K562 (cell line): ENCODE results near the gene NAA10. TPM values are rescaled to one million over a fixed set of nuclear protein-coding genes. Genes with fewer than 3 reads are reported as not detected.

Experiments used
- BRF2 ChIP-seq: IDR thresholded peaks from 3 replicates; pipeline ENCODE4 v1.6.1; 2011; ENCODE audit warnings: borderline replicate concordance, mild to moderate bottlenecking; ENCODE audit not compliant: insufficient read length, insufficient read depth
- CTCF ChIP-seq, 3 experiments: IDR thresholded peaks in 2 of 3; conservative IDR thresholded peaks in 1 of 3; 2 replicates each; pipeline ENCODE4 v1.5.1; 2011 to 2012; ENCODE audit warnings: low read length in 3 of 3, mild to moderate bottlenecking in 3 of 3, control low read depth in 2 of 3, improper control_type of control experiment in 1 of 3, inconsistent platforms in 1 of 3, low read depth in 1 of 3, mixed read lengths in 1 of 3, moderate library complexity in 1 of 3; ENCODE audit not compliant: insufficient read depth in 2 of 3
- ELK1 ChIP-seq: sonication (generic); formaldehyde crosslinking; IDR thresholded peaks from 2 replicates; pipeline ENCODE4 v1.8.1; 2022; ENCODE audit warnings: missing genetic modification reagents
- JUNB ChIP-seq: fragments of 450-650 bp; formaldehyde crosslinking; conservative IDR thresholded peaks from 2 replicates; pipeline ENCODE4 v1.4.0; 2020; ENCODE audit warnings: mild to moderate bottlenecking
- MAFF ChIP-seq: IDR thresholded peaks from 2 replicates; pipeline ENCODE4 v1.6.1; 2012; ENCODE audit warnings: low read length, improper control_type of control experiment
- MBD1 ChIP-seq: fragments of 250-450 bp; sonication (Bioruptor Pico); IDR thresholded peaks from 2 replicates; pipeline ENCODE4 v1.8.0; 2022; ENCODE audit warnings: inconsistent platforms
- PPARD ChIP-seq: fragments of 250-450 bp; sonication (Bioruptor Pico); IDR thresholded peaks from 2 replicates; pipeline ENCODE4 v1.8.0; 2022; ENCODE audit warnings: inconsistent platforms, mild to moderate bottlenecking, moderate library complexity
- RBM14 ChIP-seq: fragments of 200-400 bp; formaldehyde crosslinking; IDR thresholded peaks from 2 replicates; pipeline ENCODE4 v1.6.1; 2018; ENCODE audit warnings: low read depth, mild to moderate bottlenecking, low read length, moderate library complexity, borderline replicate concordance; ENCODE audit not compliant: insufficient read depth
- RFX1 ChIP-seq: fragments of 450-650 bp; IDR thresholded peaks from 2 replicates; pipeline ENCODE4 v1.6.1; 2016; ENCODE audit warnings: mild to moderate bottlenecking, moderate library complexity
- ZNF398 ChIP-seq: fragments of 250-450 bp; sonication (Bioruptor Pico); IDR thresholded peaks from 2 replicates; pipeline ENCODE4 v1.8.0; 2021; ENCODE audit warnings: moderate library complexity, mild to moderate bottlenecking, inconsistent platforms
- ZNF518B ChIP-seq: fragments of 250-450 bp; sonication (Bioruptor Pico); IDR thresholded peaks from 2 replicates; pipeline ENCODE4 v1.5.0; 2021; ENCODE audit warnings: mild to moderate bottlenecking, moderate library complexity
- polyA plus RNA-seq, 8 experiments: library from polyadenylated mRNA; depleted of rRNA in 4 of 8; stranded (reverse) in 5 of 8; unstranded in 3 of 8; fragments of >200 nt; fragmentation: Nextera tagmentation in 2 of 8; fragmentation: Illumina TruSeq in 1 of 8; extraction: Ambion mirVana in 2 of 8; extraction: Trizol in 1 of 8; gene quantifications; 2 replicates each; pipeline versions ENCODE4 v1.2.1 to v1.2.3, GENCODE V29; 2011 to 2014; ENCODE audit warnings: inconsistent platforms in 1 of 8, missing spikeins in 1 of 8
- total RNA-seq, 7 experiments: library from RNA; depleted of rRNA in 6 of 7; stranded (reverse); fragments of >200 nt in 6 of 7; fragmentation: Illumina TruSeq in 2 of 7; extraction: Trizol in 2 of 7; gene quantifications; 2 replicates each; pipeline versions ENCODE4 v1.2.1 to v1.2.3, GENCODE V29; 2011 to 2021; ENCODE audit warnings: low replicate concordance in 1 of 7

The NAA10 gene
- total and polyA plus RNA-seq, 9 of the 15 experiments (the other 6 are each of a cell fraction or from before 2014, with no cell fraction given) = 11.1 to 250 (median 134) TPM

- 0 out of 2 replicates have a peak, but pooled peaks have one; percentile 26 for TF ChIP-seq MBD1 (CRISPR knock-in tag)
- TF ChIP-seq ELK1 (CRISPR knock-in tag) = no peak
- TF ChIP-seq JUNB (CRISPR knock-in tag) = no peak
- TF ChIP-seq PPARD = no peak
- no peak for TF ChIP-seq MAFF
- no peak for TF ChIP-seq RBM14
- no peak for TF ChIP-seq BRF2
- TF ChIP-seq ZNF398 (CRISPR knock-in tag) = no peak
- no peak for TF ChIP-seq ZNF518B (CRISPR knock-in tag)
- no peak for TF ChIP-seq RFX1
- peak; percentile 97 to 99 (median 99) for TF ChIP-seq CTCF (IDR thresholded peaks at IDR 0.05 in 2 of 3, conservative IDR thresholded peaks at IDR 0.05 in 1 of 3; ENCODE audit: insufficient read depth in 2 of 3, low read depth in 1 of 3, low read length in 3 of 3)
Observed at GRCh38 chrX:153947009-153947769, 12.4 kb upstream of the NAA10 start (continued).
